GM19468 (cell line): ENCODE data around the gene GDI1.
A peak's percentile ranks its signal among the peaks of the same experiment; 100 is the strongest.

Source experiments
- ATAC-seq: cut with Tn5 transposase; IDR thresholded peaks from one replicate; pipeline ENCODE4 v1.9.1; 2021; ENCODE audit warnings: mild to moderate bottlenecking, moderate library complexity, moderate number of reproducible peaks; ENCODE audit not compliant: unreplicated experiment; ENCODE audit errors: extremely low read depth

The GDI1 gene

GRCh38 chrX:154436374-154436982, 476 bp upstream of the GDI1 start:
- ATAC-seq = no peak

GRCh38 chrX:154437971-154438893, 1.3 kb downstream of the GDI1 start:
- ATAC-seq = no peak

GRCh38 chrX:154439841-154440240, 2.9 kb downstream of the GDI1 start:
- ATAC-seq = no peak

- no peak for ATAC-seq
These were observed 3.8 kb downstream of the GDI1 start for GRCh38 chrX:154440623-154441357.

- no peak for ATAC-seq
These were observed 4.6 kb downstream of the GDI1 start for GRCh38 chrX:154441564-154441963.

- no peak for ATAC-seq
These were observed 5.2 kb downstream of the GDI1 start for GRCh38 chrX:154441984-154442707.

GRCh38 chrX:154443479-154443910, 6.5 kb downstream of the GDI1 start:
- ATAC-seq = no peak

GRCh38 chrX:154443992-154444754, 7.2 kb downstream of the GDI1 start, which contains the start of gene FAM50A:
FAM50A (plus strand) TSS chrX:154444141; CDS start chrX:154444236, 95 bp downstream.
- ATAC-seq = peak; percentile 13

GRCh38 chrX:154444755-154445246, 7.8 kb downstream of the GDI1 start:
- no peak for ATAC-seq

- ATAC-seq = no peak
These were observed 8.8 kb downstream of the GDI1 start for GRCh38 chrX:154445776-154446175.

GRCh38 chrX:154446430-154446829, 9.5 kb downstream of the GDI1 start:
- ATAC-seq = no peak

GRCh38 chrX:154448484-154448883, 11.5 kb downstream of the GDI1 start:
- ATAC-seq = no peak

GRCh38 chrX:154449618-154450017, 12.7 kb downstream of the GDI1 start:
- ATAC-seq = no peak

- no peak for ATAC-seq
These were observed 13.4 kb downstream of the GDI1 start for GRCh38 chrX:154450312-154450711.

GRCh38 chrX:154452823-154453222, 15.9 kb downstream of the GDI1 start:
- ATAC-seq = no peak

- no peak for ATAC-seq
These were observed 20.6 kb downstream of the GDI1 start for GRCh38 chrX:154457491-154458115.

- ATAC-seq = no peak
These were observed 21.4 kb downstream of the GDI1 start, which contains the start of gene PLXNA3 for GRCh38 chrX:154458116-154458953. PLXNA3 (plus strand) TSS chrX:154458281; CDS start chrX:154460184, 1,903 bp downstream.
